Measurements from ENCODE around the gene RGS9BP. TPM values are rescaled to one million over a fixed set of nuclear protein-coding genes. Genes with fewer than 3 reads are reported as not detected.

The RGS9BP gene
- total RNA-seq, 2 donors from 2014 or later = not detected

DNA sequence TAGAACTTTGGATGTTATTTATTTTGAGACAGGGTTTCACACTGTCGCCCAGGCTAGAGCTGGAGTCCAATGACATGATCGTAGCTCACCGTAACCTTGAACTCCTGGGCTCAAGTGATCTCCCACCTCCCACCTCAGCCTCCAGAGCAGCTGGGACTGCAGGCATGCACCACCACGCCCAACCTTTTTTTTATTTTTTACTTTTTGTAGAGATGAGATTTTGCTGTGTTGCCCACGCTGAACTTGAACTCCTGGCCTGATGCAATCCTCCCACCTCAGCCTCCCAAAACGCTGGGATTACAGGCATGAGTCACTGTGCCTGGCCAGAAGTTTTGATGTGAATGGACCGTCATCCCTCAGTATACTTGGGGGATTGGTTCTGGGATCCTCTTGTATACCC lies 14.3 kb upstream of the RGS9BP start:
- no peak for DNase-seq
- intact Hi-C loops (cut with DNase I) = no loop called here
- no peaks in the 10 kb centered on the region for H3K27me3 ChIP-seq
- TF ChIP-seq POLR2A (IDR thresholded peaks at IDR 0.05) = no peak
- TF ChIP-seq, protein P1, sequence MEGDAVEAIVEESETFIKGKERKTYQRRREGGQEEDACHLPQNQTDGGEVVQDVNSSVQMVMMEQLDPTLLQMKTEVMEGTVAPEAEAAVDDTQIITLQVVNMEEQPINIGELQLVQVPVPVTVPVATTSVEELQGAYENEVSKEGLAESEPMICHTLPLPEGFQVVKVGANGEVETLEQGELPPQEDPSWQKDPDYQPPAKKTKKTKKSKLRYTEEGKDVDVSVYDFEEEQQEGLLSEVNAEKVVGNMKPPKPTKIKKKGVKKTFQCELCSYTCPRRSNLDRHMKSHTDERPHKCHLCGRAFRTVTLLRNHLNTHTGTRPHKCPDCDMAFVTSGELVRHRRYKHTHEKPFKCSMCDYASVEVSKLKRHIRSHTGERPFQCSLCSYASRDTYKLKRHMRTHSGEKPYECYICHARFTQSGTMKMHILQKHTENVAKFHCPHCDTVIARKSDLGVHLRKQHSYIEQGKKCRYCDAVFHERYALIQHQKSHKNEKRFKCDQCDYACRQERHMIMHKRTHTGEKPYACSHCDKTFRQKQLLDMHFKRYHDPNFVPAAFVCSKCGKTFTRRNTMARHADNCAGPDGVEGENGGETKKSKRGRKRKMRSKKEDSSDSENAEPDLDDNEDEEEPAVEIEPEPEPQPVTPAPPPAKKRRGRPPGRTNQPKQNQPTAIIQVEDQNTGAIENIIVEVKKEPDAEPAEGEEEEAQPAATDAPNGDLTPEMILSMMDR (IDR thresholded peaks at IDR 0.05) = no peak
- 88 to 93% methylated on average over 7 of the region's 7 CpGs for WGBS, 2 donors
- no peaks in the 10 kb centered on the region for H3K9me3 ChIP-seq
- no peaks in the 10 kb centered on the region for H3K4me1 ChIP-seq
- peaks cover 0 to 3% of the 10 kb centered on the region in 2 donors for H3K36me3 ChIP-seq (replicated peaks in 1 of 2; ENCODE audit: insufficient read depth in 1 of 2, low read depth in 2 of 2)
- H3K4me3 ChIP-seq = no peak overlapping the region
- ATAC-seq = no peak
- no peak overlapping the region for H3K27ac ChIP-seq

DNA sequence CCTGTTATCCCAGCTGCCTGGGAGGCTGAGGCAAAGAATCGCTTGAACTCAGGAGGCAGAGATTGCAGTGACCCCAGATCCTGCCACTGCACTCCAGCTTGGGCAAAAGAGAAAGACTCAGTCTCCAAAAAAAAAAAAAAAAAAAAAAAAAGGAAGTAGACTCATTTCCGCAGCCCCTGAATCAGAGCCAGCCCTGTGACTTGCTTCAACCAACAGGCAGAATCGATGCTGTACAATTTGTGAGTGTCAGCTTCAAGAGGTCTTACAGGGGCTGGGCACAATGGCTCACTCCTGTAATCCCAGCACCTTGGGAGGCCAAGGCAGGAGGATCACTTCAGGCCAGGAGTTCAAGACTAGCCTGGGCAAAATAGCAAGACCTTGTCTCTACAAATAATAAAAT lies 13.5 kb upstream of the RGS9BP start:
- TF ChIP-seq POLR2A (IDR thresholded peaks at IDR 0.05) = no peak
- TF ChIP-seq, protein P1 (IDR thresholded peaks at IDR 0.05) = no peak
- DNase-seq = no peak
- Histone ChIP-seq H3K36me3 (replicated peaks in 1 of 2; ENCODE audit: insufficient read depth in 1 of 2, low read depth in 2 of 2) (peaks cover 0 to 3% of the 10 kb centered on the region in 2 donors), H3K4me3 (no peak overlapping the region), H3K4me1 (no peaks in the 10 kb centered on the region), H3K27me3 (no peaks in the 10 kb centered on the region), H3K27ac (no peak overlapping the region), H3K9me3 (no peaks in the 10 kb centered on the region)
- intact Hi-C loops (cut with DNase I) = no loop called here
- 35 to 70% methylated on average over 3 of the region's 3 CpGs for WGBS, 2 donors
- no peak for ATAC-seq

DNA sequence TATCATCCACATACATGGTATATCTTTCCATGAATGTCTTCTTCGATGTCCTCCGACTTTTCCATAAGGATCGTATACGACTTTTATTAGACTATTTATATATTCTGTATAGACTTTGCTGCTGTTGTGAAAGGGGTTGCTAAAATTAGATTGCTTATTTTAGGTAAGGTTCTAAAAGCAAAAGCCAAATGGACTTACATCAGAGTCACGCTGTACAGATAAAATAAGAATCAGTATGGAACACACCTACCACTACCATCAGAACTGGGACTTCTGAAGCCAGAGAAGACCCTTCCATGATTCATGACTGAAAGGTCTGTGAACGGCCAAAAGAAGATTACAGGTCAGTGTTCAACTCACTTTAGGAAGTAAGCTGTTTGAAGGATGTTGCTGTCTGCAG lies 9.6 kb upstream of the RGS9BP start:
- peaks cover 0 to 1% of the 10 kb centered on the region in 2 donors for H3K36me3 ChIP-seq (replicated peaks in 1 of 2; ENCODE audit: insufficient read depth in 1 of 2, low read depth in 2 of 2)
- ATAC-seq (no peak), DNase-seq (no peak)
- H3K4me1 ChIP-seq = peaks cover 6% of the 10 kb centered on the region
- H3K27me3 ChIP-seq = no peaks in the 10 kb centered on the region
- TF ChIP-seq POLR2A (IDR thresholded peaks at IDR 0.05) = no peak
- TF ChIP-seq, protein P1 (IDR thresholded peaks at IDR 0.05) = no peak
- WGBS, 2 donors = 88 to 97% methylated on average over 6 of the region's 6 CpGs
- intact Hi-C loops (cut with DNase I) = no loop called here
- H3K4me3 ChIP-seq = no peak overlapping the region
- H3K27ac ChIP-seq = no peak overlapping the region
- no peaks in the 10 kb centered on the region for H3K9me3 ChIP-seq

DNA sequence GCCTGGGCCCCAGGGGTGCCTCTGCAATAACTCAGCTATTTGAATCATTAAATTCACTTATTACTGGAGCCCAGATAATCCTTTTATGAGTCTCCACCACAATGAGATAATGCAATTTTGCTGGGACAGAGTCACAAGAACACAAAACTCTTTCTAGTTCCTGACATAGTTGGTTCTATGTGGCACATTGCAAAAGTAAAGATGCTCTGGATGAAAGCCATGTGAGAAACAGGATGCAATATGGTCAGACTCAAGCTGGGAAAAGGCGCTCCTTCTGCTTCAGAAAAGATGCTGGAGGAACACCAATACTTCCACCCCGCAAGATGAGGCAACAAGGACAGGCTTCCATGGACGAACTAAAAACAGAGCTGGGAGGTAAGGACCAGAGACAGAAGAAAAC lies 6.3 kb upstream of the RGS9BP start:
- TF ChIP-seq, protein P1 (IDR thresholded peaks at IDR 0.05) = no peak
- TF ChIP-seq POLR2A (IDR thresholded peaks at IDR 0.05) = no peak
- H3K4me3 ChIP-seq = no peak overlapping the region
- intact Hi-C loops (cut with DNase I) = no loop called here
- DNase-seq (no peak), ATAC-seq (no peak)
- H3K4me1 ChIP-seq = peaks cover 19% of the 10 kb centered on the region
- H3K27me3 ChIP-seq = no peaks in the 10 kb centered on the region
- WGBS, 2 donors = 83 to 97% methylated on average over 3 of the region's 3 CpGs
- H3K27ac ChIP-seq = no peak overlapping the region
- peaks cover 0 to 1% of the 10 kb centered on the region in 2 donors for H3K36me3 ChIP-seq (replicated peaks in 1 of 2; ENCODE audit: insufficient read depth in 1 of 2, low read depth in 2 of 2)
- no peaks in the 10 kb centered on the region for H3K9me3 ChIP-seq

DNA sequence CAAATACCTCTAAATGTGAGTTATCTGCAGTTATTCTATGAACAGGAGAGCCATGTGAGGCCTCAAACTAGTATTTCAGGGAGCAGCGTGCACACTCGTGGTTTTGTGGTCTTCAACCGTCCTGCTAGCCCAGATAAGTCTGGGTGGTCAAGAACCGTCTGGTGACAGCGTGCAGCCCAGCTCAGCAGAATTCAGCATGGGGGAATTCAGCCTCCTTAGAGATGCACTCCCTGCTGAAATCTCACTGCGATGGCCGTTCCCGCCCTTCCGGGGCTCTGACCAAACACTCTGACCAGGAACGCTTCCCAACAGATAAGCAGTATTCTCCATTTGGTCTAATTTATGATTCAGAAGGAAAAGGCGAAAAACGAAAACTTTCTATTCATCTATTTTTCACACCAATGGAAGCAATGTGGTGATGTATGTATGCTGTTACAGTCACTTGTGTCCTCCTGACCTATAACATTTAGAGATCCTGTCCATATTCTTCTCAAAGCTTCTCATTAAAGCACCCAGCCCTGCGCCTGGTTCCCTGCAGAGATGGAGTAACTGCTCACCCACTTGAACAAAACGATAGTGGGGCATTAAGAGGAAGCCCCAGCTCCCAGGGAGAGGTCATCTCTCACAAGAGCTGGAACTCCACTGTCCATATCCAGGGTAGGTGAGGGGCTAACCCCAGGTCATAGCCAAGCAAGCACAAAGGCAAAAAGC lies 3.6 kb upstream of the RGS9BP start:
- H3K36me3 ChIP-seq (replicated peaks in 1 of 2; ENCODE audit: insufficient read depth in 1 of 2, low read depth in 2 of 2) = no peaks in the 10 kb centered on the region
- no peak for TF ChIP-seq POLR2A (IDR thresholded peaks at IDR 0.05)
- TF ChIP-seq, protein P1 (IDR thresholded peaks at IDR 0.05) = no peak
- peaks cover 0 to 4% of the 10 kb centered on the region in 2 donors for H3K27me3 ChIP-seq
- no peak for DNase-seq
- H3K27ac ChIP-seq = no peak overlapping the region
- intact Hi-C loops (cut with DNase I) = no loop called here
- peaks cover 36% of the 10 kb centered on the region for H3K4me1 ChIP-seq
- ATAC-seq = no peak
- H3K4me3 ChIP-seq = no peak overlapping the region
- WGBS, 2 donors = 68 to 75% methylated on average over 13 to 14 of the region's 14 CpGs
- H3K9me3 ChIP-seq = no peaks in the 10 kb centered on the region

All from body of pancreas (tissue), 4 donors.